Measurements from ENCODE around the gene PIAS4.

The PIAS4 gene

DNA sequence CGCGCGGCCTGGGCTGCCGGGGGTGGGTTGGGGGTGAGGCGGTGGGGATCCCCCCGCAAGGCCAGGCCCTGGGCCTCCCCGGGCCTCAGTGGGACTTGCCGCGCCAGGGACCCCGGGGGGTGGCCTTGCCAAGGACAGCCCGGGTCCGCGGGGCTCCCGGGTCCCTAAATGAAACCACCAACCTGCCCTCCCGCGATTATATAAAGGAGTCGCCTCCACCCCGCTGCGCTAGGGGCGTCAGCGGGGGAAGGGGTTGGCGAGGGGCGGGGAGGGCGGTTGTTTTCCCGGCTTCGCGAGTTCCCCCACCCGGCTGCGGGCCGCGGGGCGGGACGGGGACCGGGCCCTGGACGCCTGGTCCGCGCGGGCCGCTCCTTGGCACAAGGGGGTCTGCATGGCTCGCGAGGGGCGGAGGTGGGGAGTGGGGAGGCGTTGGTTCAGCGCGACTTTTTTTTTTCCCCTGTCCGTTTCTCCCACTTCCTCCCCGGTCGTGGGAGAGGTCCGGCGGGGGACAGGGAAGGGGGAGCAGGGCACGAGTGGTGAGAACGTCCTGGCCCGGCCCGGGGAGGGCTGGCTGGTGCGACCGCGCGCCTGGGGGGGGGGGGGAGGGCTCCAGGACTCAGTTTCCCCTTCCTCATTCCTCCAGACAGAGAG, 60.0 kb downstream of the PIAS4 start:
- Histone ChIP-seq H3K36me3 (ENCODE audit: control insufficient read depth in 4 of 4, insufficient read depth in 4 of 4, low read length in 3 of 4) (peaks cover 0 to 12% (median 5%) of the 10 kb centered on the region in 4 experiments), H3K4me1 (ENCODE audit: control extremely low read depth in 1 of 4, control insufficient read depth in 4 of 4, insufficient read depth in 4 of 4, low read length in 3 of 4) (peaks cover 0 to 41% (median 33%) of the 10 kb centered on the region in 4 experiments), H3K27ac (ENCODE audit: insufficient read depth in 1 of 2, low read depth in 1 of 2, low read length in 2 of 2, poor library complexity in 1 of 2, severe bottlenecking in 2 of 2) (peak overlapping the region in 1 of 2 experiments; percentile 77), H3K27me3 (replicated peaks in 2 of 5; ENCODE audit: control insufficient read depth in 4 of 5, insufficient read depth in 5 of 5, low read length in 4 of 5) (no peaks in the 10 kb centered on the region), H3K4me3 (ENCODE audit: control insufficient read depth in 1 of 7, extremely low read depth in 1 of 7, insufficient read depth in 4 of 7, low read depth in 2 of 7, low read length in 6 of 7) (peak overlapping the region; percentile 54 to 84 (median 77)), H3K9me3 (ENCODE audit: control extremely low read depth in 1 of 5, control insufficient read depth in 4 of 5, insufficient read depth in 2 of 5, low read depth in 1 of 5, low read length in 4 of 5) (no peaks in the 10 kb centered on the region)
- CTCF ChIA-PET: no interaction called here
- DNase-seq: peak; percentile 63 to 79 (median 68)
- WGBS (ENCODE audit: insufficient coverage): 0% methylated on average over 14 of the region's 58 CpGs
- POLR2A ChIA-PET: interaction anchor here (1.0 to 1.3 kb wide), 2 partner anchors 17 to 42 kb away, joined by 3 to 4 read pairs; no protein-coding TSS in a partner anchor

DNA sequence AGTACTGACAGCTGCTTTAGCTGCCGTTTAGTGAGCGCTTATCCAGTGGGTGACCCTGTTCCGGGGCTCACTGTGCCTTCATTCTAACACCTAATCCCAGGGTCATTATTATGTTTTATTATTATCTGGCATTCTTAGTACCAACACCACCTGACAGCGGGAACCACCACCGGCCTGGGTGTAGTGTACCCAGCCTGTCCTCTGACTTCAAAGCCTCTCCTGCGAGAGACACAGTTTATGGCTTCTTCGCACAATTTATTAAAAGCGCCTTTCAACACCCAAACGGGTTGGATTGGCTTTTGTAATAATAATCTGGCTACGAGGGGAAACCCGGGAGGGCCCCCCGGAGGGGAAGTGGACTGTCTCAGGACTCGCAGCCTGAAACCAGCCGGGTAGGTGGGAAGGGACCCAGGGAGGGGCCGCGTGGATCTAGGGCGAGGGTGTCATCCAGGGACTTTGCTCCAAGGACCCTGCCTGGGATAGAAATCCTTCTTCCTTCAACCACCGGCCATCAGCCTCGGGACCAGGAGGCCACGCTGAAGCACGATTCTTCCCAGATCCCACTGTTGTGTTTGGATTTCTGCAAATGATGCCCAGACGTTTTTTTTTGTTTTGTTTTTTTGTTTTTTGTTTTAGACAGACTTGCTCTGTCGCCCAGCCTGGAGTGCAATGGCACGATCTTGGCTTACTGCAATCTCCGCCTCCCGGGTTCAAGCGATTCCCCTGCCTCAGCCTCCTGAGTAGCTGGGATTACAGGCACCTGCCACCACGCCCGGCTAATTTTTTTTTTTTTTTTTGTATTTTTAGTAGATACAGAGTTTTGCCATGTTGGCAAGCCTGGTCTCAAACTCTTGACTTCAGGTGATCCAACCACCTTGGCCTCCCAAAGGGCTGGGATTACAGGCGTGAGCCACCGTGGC, 60.8 kb downstream of the PIAS4 start:
- CTCF ChIA-PET: no interaction called here
- peak overlapping the region in 1 of 2 experiments; percentile 77 for H3K27ac ChIP-seq (ENCODE audit: insufficient read depth in 1 of 2, low read depth in 1 of 2, low read length in 2 of 2, poor library complexity in 1 of 2, severe bottlenecking in 2 of 2)
- 1% methylated on average over 15 of the region's 31 CpGs for WGBS (ENCODE audit: insufficient coverage)
- H3K27me3 ChIP-seq (replicated peaks in 2 of 5; ENCODE audit: control insufficient read depth in 4 of 5, insufficient read depth in 5 of 5, low read length in 4 of 5): no peaks in the 10 kb centered on the region
- H3K4me3 ChIP-seq (ENCODE audit: control insufficient read depth in 1 of 7, extremely low read depth in 1 of 7, insufficient read depth in 4 of 7, low read depth in 2 of 7, low read length in 6 of 7): peak overlapping the region; percentile 54 to 84 (median 77)
- POLR2A ChIA-PET: interaction anchor here (0.9 kb wide), 1 partner anchor 83 kb away, joined by 3 read pairs; the partner anchor contains the start of gene EEF2
- H3K36me3 ChIP-seq (ENCODE audit: control insufficient read depth in 4 of 4, insufficient read depth in 4 of 4, low read length in 3 of 4): peaks cover 0 to 4% (median under 1%) of the 10 kb centered on the region in 4 experiments
- H3K9me3 ChIP-seq (ENCODE audit: control extremely low read depth in 1 of 5, control insufficient read depth in 4 of 5, insufficient read depth in 2 of 5, low read depth in 1 of 5, low read length in 4 of 5): no peaks in the 10 kb centered on the region
- peaks cover 0 to 33% (median 29%) of the 10 kb centered on the region in 4 experiments for H3K4me1 ChIP-seq (ENCODE audit: control extremely low read depth in 1 of 4, control insufficient read depth in 4 of 4, insufficient read depth in 4 of 4, low read length in 3 of 4)
- peak in 2 of 3 donors; percentile 37 to 54 for DNase-seq

- 25% methylated on average over 7 of the region's 12 CpGs for WGBS (ENCODE audit: insufficient coverage)
- Histone ChIP-seq H3K27me3 (replicated peaks in 2 of 5; ENCODE audit: control insufficient read depth in 4 of 5, insufficient read depth in 5 of 5, low read length in 4 of 5) (no peaks in the 10 kb centered on the region), H3K27ac (ENCODE audit: insufficient read depth in 1 of 2, low read depth in 1 of 2, low read length in 2 of 2, poor library complexity in 1 of 2, severe bottlenecking in 2 of 2) (no peak overlapping the region), H3K36me3 (ENCODE audit: control insufficient read depth in 4 of 4, insufficient read depth in 4 of 4, low read length in 3 of 4) (no peaks in the 10 kb centered on the region), H3K4me1 (ENCODE audit: control extremely low read depth in 1 of 4, control insufficient read depth in 4 of 4, insufficient read depth in 4 of 4, low read length in 3 of 4) (peaks cover 0 to 22% (median 17%) of the 10 kb centered on the region in 4 experiments), H3K4me3 (ENCODE audit: control insufficient read depth in 1 of 7, extremely low read depth in 1 of 7, insufficient read depth in 4 of 7, low read depth in 2 of 7, low read length in 6 of 7) (peak overlapping the region in 2 of 7 experiments; percentile 3 to 29), H3K9me3 (ENCODE audit: control extremely low read depth in 1 of 5, control insufficient read depth in 4 of 5, insufficient read depth in 2 of 5, low read depth in 1 of 5, low read length in 4 of 5) (no peaks in the 10 kb centered on the region)
- peak in 1 of 3 donors; percentile 51 for DNase-seq
- CTCF ChIA-PET: interaction anchor here (0.6 kb wide), 1 partner anchor 36 kb away, joined by 3 read pairs; no protein-coding TSS in a partner anchor
- POLR2A ChIA-PET: no interaction called here
Observed at GRCh38 chr19:4069331-4069959, 61.9 kb downstream of the PIAS4 start.

GRCh38 chr19:4071610-4072009, 64.1 kb downstream of the PIAS4 start:
- Histone ChIP-seq H3K27ac (ENCODE audit: insufficient read depth in 1 of 2, low read depth in 1 of 2, low read length in 2 of 2, poor library complexity in 1 of 2, severe bottlenecking in 2 of 2) (no peak overlapping the region), H3K4me1 (ENCODE audit: control extremely low read depth in 1 of 4, control insufficient read depth in 4 of 4, insufficient read depth in 4 of 4, low read length in 3 of 4) (peaks cover 0 to 27% (median 17%) of the 10 kb centered on the region in 4 experiments), H3K27me3 (replicated peaks in 2 of 5; ENCODE audit: control insufficient read depth in 4 of 5, insufficient read depth in 5 of 5, low read length in 4 of 5) (no peaks in the 10 kb centered on the region), H3K36me3 (ENCODE audit: control insufficient read depth in 4 of 4, insufficient read depth in 4 of 4, low read length in 3 of 4) (no peaks in the 10 kb centered on the region), H3K4me3 (ENCODE audit: control insufficient read depth in 1 of 7, extremely low read depth in 1 of 7, insufficient read depth in 4 of 7, low read depth in 2 of 7, low read length in 6 of 7) (no peak overlapping the region), H3K9me3 (ENCODE audit: control extremely low read depth in 1 of 5, control insufficient read depth in 4 of 5, insufficient read depth in 2 of 5, low read depth in 1 of 5, low read length in 4 of 5) (no peaks in the 10 kb centered on the region)
- POLR2A ChIA-PET: no interaction called here
- DNase-seq: no peak
- CTCF ChIA-PET: interaction anchor here (0.6 kb wide), 1 partner anchor 21 kb away, joined by 3 read pairs; no protein-coding TSS in a partner anchor
- 91% methylated on average over 2 of the region's 3 CpGs for WGBS (ENCODE audit: insufficient coverage)

DNA sequence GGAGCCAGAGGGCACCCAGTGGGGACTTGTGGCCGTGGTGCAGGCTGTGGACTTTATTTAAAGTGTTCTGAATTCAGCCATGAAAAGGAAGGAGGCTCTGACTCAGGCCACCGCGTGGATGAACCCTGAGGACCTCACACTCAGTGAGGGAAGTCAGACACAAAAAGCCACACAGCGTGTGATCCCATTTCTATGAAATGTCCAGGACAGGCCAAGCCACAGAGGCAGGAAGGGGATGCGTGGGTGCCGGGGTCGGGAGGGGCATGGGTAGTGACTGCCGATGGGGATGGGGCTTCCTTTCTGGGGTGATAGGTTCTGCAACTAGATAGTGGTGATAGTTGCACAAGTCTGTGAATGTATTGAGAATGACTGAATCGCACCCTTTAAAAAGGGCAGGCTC, 67.8 kb downstream of the PIAS4 start:
- DNase-seq: no peak
- no peaks in the 10 kb centered on the region for H3K36me3 ChIP-seq (ENCODE audit: control insufficient read depth in 4 of 4, insufficient read depth in 4 of 4, low read length in 3 of 4)
- ChIA-PET CTCF (interaction anchor here (0.9 kb wide), 1 partner anchor 8 kb away, joined by 3 read pairs; no protein-coding TSS in a partner anchor), POLR2A (no interaction called here)
- no peaks in the 10 kb centered on the region for H3K9me3 ChIP-seq (ENCODE audit: control extremely low read depth in 1 of 5, control insufficient read depth in 4 of 5, insufficient read depth in 2 of 5, low read depth in 1 of 5, low read length in 4 of 5)
- 66% methylated on average over 7 of the region's 9 CpGs for WGBS (ENCODE audit: insufficient coverage)
- H3K4me1 ChIP-seq (ENCODE audit: control extremely low read depth in 1 of 4, control insufficient read depth in 4 of 4, insufficient read depth in 4 of 4, low read length in 3 of 4): peaks cover 4 to 30% (median 21%) of the 10 kb centered on the region in 4 experiments
- H3K27me3 ChIP-seq (replicated peaks in 2 of 5; ENCODE audit: control insufficient read depth in 4 of 5, insufficient read depth in 5 of 5, low read length in 4 of 5): no peaks in the 10 kb centered on the region
- no peak overlapping the region for H3K27ac ChIP-seq (ENCODE audit: insufficient read depth in 1 of 2, low read depth in 1 of 2, low read length in 2 of 2, poor library complexity in 1 of 2, severe bottlenecking in 2 of 2)
- H3K4me3 ChIP-seq (ENCODE audit: control insufficient read depth in 1 of 7, extremely low read depth in 1 of 7, insufficient read depth in 4 of 7, low read depth in 2 of 7, low read length in 6 of 7): no peak overlapping the region

GRCh38 chr19:4077007-4077374, 69.5 kb downstream of the PIAS4 start:
- WGBS (ENCODE audit: insufficient coverage): 93% methylated on average over 2 of the region's 3 CpGs

More at GRCh38 chr19:4077007-4077374, 69.5 kb downstream of the PIAS4 start:
- H3K27me3 ChIP-seq (replicated peaks in 2 of 5; ENCODE audit: control insufficient read depth in 4 of 5, insufficient read depth in 5 of 5, low read length in 4 of 5): no peaks in the 10 kb centered on the region
- DNase-seq: no peak
- H3K27ac ChIP-seq (ENCODE audit: insufficient read depth in 1 of 2, low read depth in 1 of 2, low read length in 2 of 2, poor library complexity in 1 of 2, severe bottlenecking in 2 of 2): peak overlapping the region in 1 of 2 experiments; percentile 36
- POLR2A ChIA-PET: no interaction called here
- CTCF ChIA-PET: interaction anchor here (1.4 kb wide), 1 partner anchor 13 kb away, joined by 6 read pairs; no protein-coding TSS in a partner anchor
- no peaks in the 10 kb centered on the region for H3K36me3 ChIP-seq (ENCODE audit: control insufficient read depth in 4 of 4, insufficient read depth in 4 of 4, low read length in 3 of 4)
- peaks cover 4 to 32% (median 22%) of the 10 kb centered on the region in 4 experiments for H3K4me1 ChIP-seq (ENCODE audit: control extremely low read depth in 1 of 4, control insufficient read depth in 4 of 4, insufficient read depth in 4 of 4, low read length in 3 of 4)
- H3K4me3 ChIP-seq (ENCODE audit: control insufficient read depth in 1 of 7, extremely low read depth in 1 of 7, insufficient read depth in 4 of 7, low read depth in 2 of 7, low read length in 6 of 7): peak overlapping the region in 3 of 7 experiments; percentile 48 to 82 (median 74)
- H3K9me3 ChIP-seq (ENCODE audit: control extremely low read depth in 1 of 5, control insufficient read depth in 4 of 5, insufficient read depth in 2 of 5, low read depth in 1 of 5, low read length in 4 of 5): no peaks in the 10 kb centered on the region
